M059J (cell line): ENCODE measurements around the gene ENOPH1. TPM values are rescaled to one million over a fixed set of nuclear protein-coding genes. Genes with fewer than 3 reads are reported as not detected.
"Not testable (repeated sequence)": the region's sequence is repeated elsewhere in the genome, so short reads cannot be mapped to it uniquely, and the experiment has no call there.

Experiments used
- DNase-seq: peaks from one replicate; pipeline ENCODE4 v3.0.0-alpha.2; 2012; ENCODE audit warnings: low read depth
- total RNA-seq: library from RNA; depleted of rRNA; stranded (reverse); fragments of >200 nt; shearing (Covaris generic); gene quantifications from 2 replicates; pipeline ENCODE4 v1.2.3, GENCODE V29; 2014

ENOPH1 gene
- total RNA-seq, 1 experiment from 2014 or later: 48.3 TPM

- DNase-seq: peak; percentile 38
These were observed 39.5 kb downstream of the ENOPH1 start for GRCh38 chr4:82469791-82470345.

GRCh38 chr4:82473080-82473479, 42.7 kb downstream of the ENOPH1 start:
- DNase-seq: not testable (repeated sequence)

- DNase-seq: no peak
These were observed 43.3 kb downstream of the ENOPH1 start for GRCh38 chr4:82473621-82474164.

- DNase-seq: not testable (repeated sequence)
These were observed 45.5 kb downstream of the ENOPH1 start for GRCh38 chr4:82475931-82476330.

GRCh38 chr4:82477469-82477868, 47.1 kb downstream of the ENOPH1 start:
- peak; percentile 8 for DNase-seq

- DNase-seq: no peak
These were observed 49.2 kb downstream of the ENOPH1 start for GRCh38 chr4:82479562-82479961.

GRCh38 chr4:82480771-82481505, 50.5 kb downstream of the ENOPH1 start:
- no peak for DNase-seq

GRCh38 chr4:82481506-82481840, 51.1 kb downstream of the ENOPH1 start:
- DNase-seq: no peak

- no peak for DNase-seq
These were observed 52.0 kb downstream of the ENOPH1 start for GRCh38 chr4:82482387-82482786.

GRCh38 chr4:82484996-82485783, 54.8 kb downstream of the ENOPH1 start:
- no peak for DNase-seq

- DNase-seq: no peak
These were observed 58.7 kb downstream of the ENOPH1 start for GRCh38 chr4:82489076-82489475.

- DNase-seq: no peak
These were observed 59.6 kb downstream of the ENOPH1 start for GRCh38 chr4:82489987-82490386.

GRCh38 chr4:82491251-82491960, 61.0 kb downstream of the ENOPH1 start:
- no peak for DNase-seq

- DNase-seq: peak; percentile 35
These were observed 63.5 kb downstream of the ENOPH1 start for GRCh38 chr4:82493721-82494425.

GRCh38 chr4:82495666-82496065, 65.3 kb downstream of the ENOPH1 start:
- DNase-seq: no peak

GRCh38 chr4:82496349-82496748, 66.0 kb downstream of the ENOPH1 start:
- no peak for DNase-seq

GRCh38 chr4:82499738-82500434, 69.5 kb downstream of the ENOPH1 start:
- DNase-seq: no peak

- no peak for DNase-seq
These were observed 70.2 kb downstream of the ENOPH1 start for GRCh38 chr4:82500435-82501153.

GRCh38 chr4:82501154-82501442, 70.7 kb downstream of the ENOPH1 start:
- no peak for DNase-seq

- no peak for DNase-seq
These were observed 77.6 kb downstream of the ENOPH1 start for GRCh38 chr4:82508011-82508410.
